GM12891 (cell line): ENCODE results near the gene ECHDC3.
"Not testable (repeated sequence)": the region's sequence is repeated elsewhere in the genome, so short reads cannot be mapped to it uniquely, and the experiment has no call there.

Source experiments
- DNase-seq: peaks from one replicate; pipeline ENCODE4 v3.0.0; 2011; ENCODE audit warnings: low spot score; ENCODE audit not compliant: insufficient read length
- FAIRE-seq: peaks from 2 replicates; lab custom pipeline; 2011; peaks lifted over from hg19 to GRCh38; lab: Jason Lieb, UNC
- PAX5 ChIP-seq: IDR thresholded peaks from 2 replicates; pipeline ENCODE4 v1.6.1; 2011; ENCODE audit warnings: low read length, moderate library complexity, mild to moderate bottlenecking; ENCODE audit not compliant: insufficient read depth, severe bottlenecking
- POLR2A ChIP-seq: IDR thresholded peaks from 2 replicates; pipeline ENCODE4 v1.6.1; 2011; ENCODE audit warnings: low read depth, low read length, control low read depth
- POLR2AphosphoS5 ChIP-seq: IDR thresholded peaks from 2 replicates; pipeline ENCODE4 v1.6.1; 2011; ENCODE audit warnings: low read depth, low read length, control low read depth
- POU2F2 ChIP-seq: IDR thresholded peaks from 2 replicates; pipeline ENCODE4 v1.6.1; 2011; ENCODE audit warnings: low read depth, mild to moderate bottlenecking, control low read depth, low read length, moderate library complexity
- SPI1 ChIP-seq: IDR thresholded peaks from 2 replicates; pipeline ENCODE4 v1.6.1; 2011; ENCODE audit warnings: low read depth, low read length, control low read depth
- TAF1 ChIP-seq: IDR thresholded peaks from 2 replicates; pipeline ENCODE4 v1.6.1; 2011; ENCODE audit warnings: low read depth, low read length, control low read depth

ECHDC3 gene

DNA sequence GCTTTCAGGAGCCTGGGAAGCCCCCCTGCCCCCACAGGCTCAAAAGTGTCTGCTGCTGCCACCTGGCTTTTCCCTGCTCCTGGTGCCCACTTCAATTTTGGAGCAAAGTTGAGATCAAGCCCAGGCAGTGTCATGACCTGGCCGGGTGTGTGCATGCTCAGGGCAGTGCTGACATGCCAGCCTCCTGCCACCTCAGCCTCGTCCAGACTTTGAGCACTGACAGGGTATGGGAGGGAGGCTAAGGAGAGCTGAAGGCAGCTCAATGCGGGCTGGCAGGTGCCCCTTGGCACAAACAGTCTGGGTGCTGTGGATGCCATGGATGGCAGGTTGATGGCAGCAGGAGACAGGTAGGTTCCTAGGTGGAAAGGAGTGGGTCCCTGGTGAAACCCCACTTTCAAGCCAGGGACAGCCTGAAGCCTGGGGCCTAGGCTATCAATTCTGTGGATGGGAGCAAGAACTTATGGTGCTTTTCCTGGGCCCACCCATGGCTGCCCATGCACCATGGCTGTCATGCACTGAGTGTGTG lies 12.3 kb upstream of the ECHDC3 start:
- TF ChIP-seq POLR2AphosphoS5 (no peak), PAX5 (no peak), TAF1 (no peak), POLR2A (no peak), SPI1 (no peak), POU2F2 (no peak)
- DNase-seq: no peak
- no peak for FAIRE-seq

DNA sequence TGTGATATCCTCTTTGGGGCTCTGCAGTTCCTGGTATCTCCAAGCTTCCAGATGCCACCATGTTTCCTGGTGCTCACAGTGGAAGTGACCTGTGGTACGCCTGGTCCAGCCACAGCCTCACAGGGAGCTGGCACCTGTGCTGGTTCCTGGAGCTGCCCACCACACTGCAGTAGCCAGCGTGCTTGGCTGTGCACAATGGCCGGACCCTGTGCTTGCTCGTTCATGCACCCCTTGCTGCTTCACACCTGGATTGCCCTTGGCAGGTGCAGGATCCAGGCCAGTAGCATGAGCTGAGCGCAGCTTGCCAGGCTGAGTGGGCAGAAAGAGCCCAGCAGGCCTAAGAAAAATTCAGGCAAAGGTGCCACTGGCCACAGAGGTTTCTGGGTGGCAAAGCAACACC lies 11.4 kb upstream of the ECHDC3 start:
- no peak for DNase-seq
- no peak for FAIRE-seq
- TF ChIP-seq SPI1: no peak
- no peak for TF ChIP-seq POU2F2
- no peak for TF ChIP-seq TAF1
- no peak for TF ChIP-seq PAX5
- no peak for TF ChIP-seq POLR2A
- no peak for TF ChIP-seq POLR2AphosphoS5

DNA sequence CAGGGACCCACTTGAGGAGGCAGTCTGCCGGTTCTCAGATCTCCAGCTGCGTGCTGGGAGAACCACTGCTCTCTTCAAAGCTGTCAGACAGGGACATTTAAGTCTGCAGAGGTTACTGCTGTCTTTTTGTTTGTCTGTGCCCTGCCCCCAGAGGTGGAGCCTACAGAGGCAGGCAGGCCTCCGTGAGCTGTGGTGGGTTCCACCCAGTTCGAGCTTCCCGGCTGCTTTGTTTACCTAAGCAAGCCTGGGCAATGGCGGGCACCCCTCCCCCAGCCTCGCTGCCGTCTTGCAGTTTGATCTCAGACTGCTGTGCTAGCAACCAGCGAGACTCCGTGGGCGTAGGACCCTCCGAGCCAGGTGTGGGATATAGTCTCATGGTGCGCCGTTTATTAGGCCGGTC lies 5.4 kb upstream of the ECHDC3 start:
- not testable (repeated sequence) for DNase-seq

DNA sequence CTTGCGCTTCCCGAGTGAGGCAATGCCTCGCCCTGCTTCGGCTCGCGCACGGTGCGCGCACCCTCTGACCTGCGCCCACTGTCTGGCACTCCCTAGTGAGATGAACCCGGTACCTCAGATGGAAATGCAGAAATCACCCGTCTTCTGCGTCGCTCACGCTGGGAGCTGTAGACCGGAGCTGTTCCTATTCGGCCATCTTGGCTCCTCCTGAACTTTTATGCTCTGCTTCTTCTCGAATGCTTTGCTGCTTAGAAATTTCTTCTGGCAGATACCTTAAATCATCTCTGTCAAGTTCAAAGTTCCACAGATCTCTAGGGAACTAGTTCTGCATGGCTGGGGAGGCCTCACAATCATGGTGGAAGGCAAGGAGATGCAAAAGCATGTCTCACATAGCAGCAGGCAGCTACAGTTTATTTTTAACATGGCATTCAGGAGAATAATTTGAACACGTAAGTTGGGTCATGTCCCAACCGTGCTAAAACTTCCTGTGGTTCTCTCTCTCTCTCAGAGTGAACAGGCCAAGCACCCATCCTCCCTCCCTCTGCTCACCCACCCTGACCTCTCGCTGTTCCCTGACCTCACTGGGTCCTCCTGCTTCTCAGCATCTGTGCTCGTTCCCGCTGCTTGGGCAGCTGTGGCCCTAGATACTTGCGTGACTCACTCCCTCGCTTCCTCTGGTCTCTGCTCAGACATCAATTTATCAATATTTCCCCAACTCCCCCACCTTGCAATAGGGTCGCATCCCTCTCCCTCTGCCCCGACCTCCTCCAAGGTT lies 4.7 kb upstream of the ECHDC3 start:
- FAIRE-seq, DNase-seq: not testable (repeated sequence)

More for the DNA sequence above, 5.4 kb upstream of the ECHDC3 start:
- FAIRE-seq: not testable (repeated sequence)

DNA sequence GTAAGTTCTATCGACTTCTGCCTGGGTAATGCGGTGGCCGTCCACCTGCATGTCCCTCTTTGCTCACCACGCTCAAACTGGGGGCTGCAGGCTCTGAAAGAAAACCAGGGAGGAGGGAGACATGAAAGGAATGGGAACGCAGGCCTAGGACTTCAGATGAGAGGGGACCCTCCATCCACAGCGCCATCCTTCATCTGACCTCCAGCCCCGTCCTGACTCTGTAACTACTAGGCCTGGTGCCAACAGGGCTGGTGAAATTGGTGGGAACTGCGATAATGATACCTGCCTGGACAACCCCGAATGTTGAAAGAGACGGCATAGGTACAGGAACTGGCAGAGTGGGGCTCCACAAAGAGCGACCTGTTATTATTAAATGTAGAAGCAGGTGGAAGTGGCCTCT lies 1.3 kb upstream of the ECHDC3 start:
- DNase-seq: no peak
- TF ChIP-seq TAF1: no peak
- no peak for TF ChIP-seq POLR2AphosphoS5
- no peak for TF ChIP-seq POLR2A
- no peak for TF ChIP-seq POU2F2
- no peak for TF ChIP-seq PAX5
- no peak for TF ChIP-seq SPI1
- FAIRE-seq: no peak

DNA sequence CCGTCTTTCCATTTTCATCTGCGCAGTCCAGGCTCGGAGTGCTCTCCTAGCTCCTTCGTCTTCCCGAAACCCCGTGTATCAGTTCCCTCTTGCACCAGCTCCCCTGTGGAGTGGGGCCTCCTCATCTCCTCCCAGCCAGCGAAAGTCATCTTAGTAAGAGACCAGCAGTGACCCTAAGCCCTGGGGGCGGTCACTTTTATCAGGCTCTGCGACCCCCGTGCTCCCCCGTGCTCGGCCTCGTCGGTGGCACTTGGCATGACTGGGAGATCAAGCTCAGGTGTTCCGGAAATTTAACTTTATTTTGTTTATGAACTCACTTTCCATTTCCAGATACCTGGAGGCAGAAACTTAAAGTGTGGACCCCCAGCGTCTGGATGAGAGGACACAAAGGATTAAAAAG lies 574 bp upstream of the ECHDC3 start:
- TF ChIP-seq SPI1 (no peak), TAF1 (no peak), POU2F2 (no peak), POLR2A (no peak), PAX5 (no peak), POLR2AphosphoS5 (no peak)
- no peak for DNase-seq
- FAIRE-seq: no peak

DNA sequence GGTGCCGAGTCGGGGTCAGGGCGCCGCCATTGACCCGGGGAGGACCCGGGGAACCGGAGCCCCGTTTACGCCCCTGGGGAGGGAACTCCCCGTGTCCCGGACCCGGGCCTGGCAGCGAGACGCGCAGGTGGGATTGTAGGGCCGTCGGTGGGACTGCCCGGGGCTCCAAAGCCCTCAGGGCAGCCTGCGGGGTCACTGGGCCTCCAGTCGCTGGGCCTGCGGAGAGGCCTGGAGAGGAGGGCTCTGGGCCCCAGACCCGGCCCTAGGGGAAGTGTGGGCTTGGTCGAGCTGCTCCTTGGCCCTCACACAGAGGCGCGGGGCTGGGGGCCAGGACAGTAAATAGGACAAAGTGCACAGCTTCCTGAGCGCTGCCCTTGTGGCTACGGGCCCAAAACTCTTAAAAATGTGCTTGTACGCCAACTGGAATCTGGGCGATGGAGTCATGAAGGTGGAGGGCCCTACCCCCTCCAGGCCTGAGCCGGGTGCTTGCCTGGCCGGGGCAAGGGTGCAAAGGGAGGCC lies 657 bp downstream of the ECHDC3 start:
- TF ChIP-seq POLR2AphosphoS5: no peak
- FAIRE-seq (no peak), DNase-seq (no peak)

DNA sequence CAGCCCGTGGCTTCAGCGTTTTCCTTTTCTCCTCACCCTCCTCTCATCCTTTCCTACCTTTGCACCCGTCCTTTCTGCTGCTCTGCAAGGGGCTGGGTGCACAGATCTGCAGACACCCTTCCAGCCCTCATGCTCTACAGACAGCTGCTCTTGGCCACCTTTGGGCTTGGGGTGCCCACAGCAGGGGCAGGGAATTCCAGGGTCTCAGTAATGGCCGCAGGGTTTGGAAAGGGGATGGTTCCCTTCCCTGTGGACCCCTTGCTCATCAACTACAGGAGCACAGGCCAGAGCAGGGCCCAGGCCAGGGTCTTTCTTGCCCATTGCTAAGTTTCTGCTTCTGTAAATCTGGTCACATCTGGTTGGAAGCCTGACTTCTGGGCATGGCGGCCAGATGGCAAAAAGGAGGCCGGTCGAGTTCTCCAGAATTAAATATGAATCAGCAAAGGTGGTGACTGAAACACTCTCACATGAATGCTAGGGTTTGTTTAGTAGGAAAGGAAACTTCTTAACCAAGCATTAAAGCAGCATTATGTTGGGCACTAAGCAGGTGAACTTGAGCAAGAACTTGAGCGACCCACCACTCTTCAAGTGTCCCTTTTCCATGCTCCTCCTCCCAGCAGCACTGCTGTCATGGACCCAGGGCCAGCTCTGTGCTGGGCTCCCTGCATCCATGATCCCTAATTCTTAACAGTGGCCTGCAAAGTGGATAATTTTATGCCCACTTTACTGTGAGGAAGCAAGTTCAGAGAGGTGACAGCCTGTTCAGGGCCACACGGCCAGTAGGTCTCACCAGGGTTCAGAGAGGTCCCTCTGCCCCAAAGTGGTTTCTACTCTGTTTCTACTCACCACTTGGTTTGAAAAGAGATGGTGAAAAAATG lies 1.5 kb downstream of the ECHDC3 start:
- TF ChIP-seq SPI1 (no peak), PAX5 (no peak), POU2F2 (no peak), TAF1 (no peak), POLR2A (no peak), POLR2AphosphoS5 (no peak)
- FAIRE-seq: no peak
- no peak for DNase-seq

DNA sequence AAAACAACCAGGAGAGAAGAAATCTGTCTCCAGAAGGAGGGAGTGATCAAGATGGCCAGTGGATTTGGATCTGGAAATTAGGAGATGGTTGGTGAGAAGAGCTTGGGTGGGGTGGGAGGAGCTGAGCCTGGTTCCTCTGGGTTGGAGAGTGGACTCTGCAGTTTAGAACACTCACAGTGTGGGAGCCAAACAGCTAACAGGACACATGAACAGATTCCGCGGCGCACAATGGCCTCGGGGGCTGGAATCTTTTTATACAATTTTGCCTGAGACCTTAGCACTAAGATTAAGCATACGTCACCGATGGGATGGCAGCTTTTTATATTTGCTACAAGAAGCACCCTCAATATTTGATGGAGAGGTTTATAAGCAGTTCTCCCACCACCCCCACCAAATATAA lies 2.9 kb downstream of the ECHDC3 start:
- TF ChIP-seq POLR2AphosphoS5: no peak
- TF ChIP-seq POU2F2: no peak
- TF ChIP-seq POLR2A: no peak
- no peak for TF ChIP-seq TAF1
- FAIRE-seq (no peak), DNase-seq (no peak)

DNA sequence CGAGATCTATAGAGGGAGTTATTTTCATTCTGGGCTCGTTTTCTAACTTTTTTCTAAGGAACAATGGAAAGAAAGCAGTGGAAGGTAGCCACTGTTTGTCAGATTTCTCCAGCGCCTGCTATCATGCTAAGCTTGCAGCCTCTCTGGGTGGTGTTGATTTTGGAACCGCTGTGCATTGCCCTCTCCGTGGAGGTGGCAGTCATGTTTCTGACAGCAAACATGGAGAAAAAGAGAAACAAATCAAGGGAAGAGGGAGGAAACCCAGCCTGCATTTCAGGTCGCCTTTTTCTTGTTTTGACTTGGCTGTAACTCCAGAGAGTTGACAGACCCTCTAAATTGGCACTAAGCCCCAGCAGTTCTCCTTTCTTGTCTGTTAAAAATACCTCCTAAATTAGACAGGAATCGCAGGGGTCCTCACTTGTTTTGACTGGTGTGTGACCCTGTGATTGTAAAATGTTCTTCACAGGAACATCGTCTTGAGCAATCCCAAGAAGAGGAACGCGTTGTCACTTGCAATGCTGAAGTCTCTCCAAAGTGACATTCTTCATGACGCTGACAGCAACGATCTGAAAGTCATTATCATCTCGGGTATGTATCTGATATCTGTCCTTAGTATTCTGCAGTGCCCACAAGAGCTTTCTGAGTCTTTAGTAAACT lies 4.8 kb downstream of the ECHDC3 start:
- FAIRE-seq (no peak), DNase-seq (no peak)
- TF ChIP-seq POLR2AphosphoS5 (no peak), TAF1 (no peak), POU2F2 (no peak), PAX5 (no peak), SPI1 (no peak), POLR2A (no peak)
